ENCODE results near the gene PPIG. TPM values are rescaled to one million over a fixed set of nuclear protein-coding genes. Genes with fewer than 3 reads are reported as not detected.
A peak's percentile ranks its signal among the peaks of the same experiment; 100 is the strongest.

Gene PPIG
- total and polyA plus RNA-seq, 9 of the 15 experiments (the other 6 are each of a cell fraction or from before 2014, with no cell fraction given) = 52.5 to 166 (median 124) TPM

- TF ChIP-seq CBX8 (IDR thresholded peaks at IDR 0.05; ENCODE audit: borderline replicate concordance, extremely low read depth, low read depth, low read length, poor library complexity, severe bottlenecking) (no peak), NR4A1 (CRISPR knock-in tag; IDR thresholded peaks at IDR 0.05) (no peak), NR4A1 (tag; IDR thresholded peaks at IDR 0.05) (0 out of 2 replicates have a peak, but pooled peaks have one; percentile 27), HNRNPUL1 (IDR thresholded peaks at IDR 0.05; ENCODE audit: low read length) (no peak), TSHZ1 (CRISPR knock-in tag; IDR thresholded peaks at IDR 0.05) (no peak), MYC (IDR thresholded peaks at IDR 0.05; ENCODE audit: low read depth, low read length) (peak; percentile 81), MYC (CRISPR knock-in tag; IDR thresholded peaks at IDR 0.05; ENCODE audit: borderline replicate concordance, low read depth) (peak; percentile 73; the same call in 1 of the 2 replicates), POLR2AphosphoS5 (IDR thresholded peaks at IDR 0.05; ENCODE audit: control insufficient read depth, insufficient read depth, low read depth, low read length) (peak; percentile 80), CBX3 (IDR thresholded peaks at IDR 0.05; ENCODE audit: borderline replicate concordance in 1 of 2, low read length in 2 of 2) (peak in 1 of 2 experiments; percentile 100; a peak in 2 of 3 replicates), BDP1 (IDR thresholded peaks at IDR 0.05; ENCODE audit: insufficient read depth, insufficient read length) (no peak), ZFP30 (CRISPR knock-in tag; IDR thresholded peaks at IDR 0.05; ENCODE audit: borderline replicate concordance) (no peak), CREB5 (CRISPR knock-in tag; IDR thresholded peaks at IDR 0.05) (peak; percentile 60; the same call in 1 of the 2 replicates), ZNF280B (CRISPR knock-in tag; IDR thresholded peaks at IDR 0.05) (no peak), MYNN (IDR thresholded peaks at IDR 0.05) (no peak), MYNN (CRISPR knock-in tag; IDR thresholded peaks at IDR 0.05) (no peak), ATF4 (CRISPR knock-in tag; IDR thresholded peaks at IDR 0.05) (no peak), SRSF7 (optimal IDR thresholded peaks at IDR 0.05; ENCODE audit: low read depth, low read length) (no peak), ZC3H4 (CRISPR knock-in tag; IDR thresholded peaks at IDR 0.05; ENCODE audit: borderline replicate concordance) (no peak), TAF7 (tag; IDR thresholded peaks at IDR 0.05) (no peak; the same call in 1 of the 2 replicates)
Observed at GRCh38 chr2:169584005-169584877, at the start of gene PPIG (continued).
